K562 (cell line): ENCODE data around the gene ARHGAP4. TPM values are rescaled to one million over a fixed set of nuclear protein-coding genes. Genes with fewer than 3 reads are reported as not detected.

ENCODE experiments used
- ASH1L ChIP-seq: fragments of 450-650 bp; IDR thresholded peaks from 2 replicates; pipeline ENCODE4 v1.6.1; 2018; ENCODE audit warnings: borderline replicate concordance, mild to moderate bottlenecking, low read depth; ENCODE audit not compliant: partially characterized antibody
- CBX8 ChIP-seq: fragments of 200-600 bp; sonication (generic); IDR thresholded peaks from 2 replicates; pipeline ENCODE4 v1.6.1; 2012; ENCODE audit warnings: borderline replicate concordance, mixed run types, low read depth, mild to moderate bottlenecking, moderate library complexity, mixed read lengths, low read length, control low read depth, inconsistent platforms; ENCODE audit not compliant: poor library complexity, severe bottlenecking; ENCODE audit errors: extremely low read depth
- FOXM1 ChIP-seq, 2 experiments: fragments of 450-650 bp in 1 of 2; sonication (generic) in 1 of 2; formaldehyde crosslinking in 1 of 2; IDR thresholded peaks; 2 replicates each; pipeline versions ENCODE4 v1.6.1 to v1.9.0; 2017 to 2022; ENCODE audit warnings: low read depth in 2 of 2, mild to moderate bottlenecking in 2 of 2, missing genetic modification reagents in 1 of 2, moderate library complexity in 1 of 2
- IRF2 ChIP-seq: sonication (generic); formaldehyde crosslinking; IDR thresholded peaks from 2 replicates; pipeline ENCODE4 v1.8.1; 2022; ENCODE audit warnings: mild to moderate bottlenecking, missing genetic modification reagents
- JUND ChIP-seq, 2 experiments: IDR thresholded peaks; 2 replicates in 1 of 2; 3 replicates in 1 of 2; pipeline ENCODE4 v1.6.1; 2011; ENCODE audit warnings: borderline replicate concordance in 2 of 2, low read depth in 2 of 2, low read length in 2 of 2, improper control_type of control experiment in 1 of 2, missing biosample characterization in 1 of 2, missing genetic modification characterization in 1 of 2, missing genetic modification reagents in 1 of 2
- KLF10 ChIP-seq: fragments of 250-450 bp; sonication (Bioruptor Pico); IDR thresholded peaks from 2 replicates; pipeline ENCODE4 v1.6.1; 2021; ENCODE audit warnings: matching md5 sums
- MAFF ChIP-seq: IDR thresholded peaks from 2 replicates; pipeline ENCODE4 v1.6.1; 2012; ENCODE audit warnings: low read length, improper control_type of control experiment
- NBN ChIP-seq: fragments of 450-650 bp; IDR thresholded peaks from 2 replicates; pipeline ENCODE4 v1.6.1; 2016; ENCODE audit warnings: low read depth, mild to moderate bottlenecking
- RAD21 ChIP-seq, 2 experiments: fragments of 250-450 bp in 1 of 2; fragments of 450-650 bp in 1 of 2; sonication (Bioruptor Pico) in 1 of 2; formaldehyde crosslinking in 1 of 2; IDR thresholded peaks in 1 of 2; conservative IDR thresholded peaks in 1 of 2; 2 replicates each; pipeline versions ENCODE4 v1.4.0 to v1.8.0; 2020 to 2022; ENCODE audit warnings: mild to moderate bottlenecking in 2 of 2, moderate library complexity in 1 of 2
- TEAD2 ChIP-seq: fragments of 450-650 bp; IDR thresholded peaks from 2 replicates; pipeline ENCODE4 v1.6.1; 2016; ENCODE audit warnings: missing genetic modification characterization, control low read depth, missing compliant biosample characterization
- TRIM28 ChIP-seq: fragments of 450-650 bp; IDR thresholded peaks from 2 replicates; pipeline ENCODE4 v1.6.1; 2017
- ZC3H4 ChIP-seq: sonication (generic); formaldehyde crosslinking; IDR thresholded peaks from 2 replicates; pipeline ENCODE4 v1.9.0; 2021; ENCODE audit warnings: missing genetic modification reagents, borderline replicate concordance
- ZFP1 ChIP-seq: fragments of 450-650 bp; formaldehyde crosslinking; IDR thresholded peaks from 2 replicates; pipeline ENCODE4 v1.4.0; 2020; ENCODE audit warnings: mild to moderate bottlenecking, mixed read lengths
- ZNF134 ChIP-seq: fragments of 250-450 bp; sonication (Bioruptor Pico); conservative IDR thresholded peaks from 2 replicates; pipeline ENCODE4 v1.4.0; 2020
- ZNF445 ChIP-seq: fragments of 250-450 bp; sonication (Bioruptor Pico); IDR thresholded peaks from 2 replicates; pipeline ENCODE4 v1.4.0; 2020; ENCODE audit warnings: low read depth, mild to moderate bottlenecking, moderate library complexity
- ZNF583 ChIP-seq: fragments of 250-450 bp; sonication (Bioruptor Pico); IDR thresholded peaks from 2 replicates; pipeline ENCODE4 v1.4.0; 2020
- polyA plus RNA-seq, 8 experiments: library from polyadenylated mRNA; depleted of rRNA in 4 of 8; stranded (reverse) in 5 of 8; unstranded in 3 of 8; fragments of >200 nt; fragmentation: Nextera tagmentation in 2 of 8; fragmentation: Illumina TruSeq in 1 of 8; extraction: Ambion mirVana in 2 of 8; extraction: Trizol in 1 of 8; gene quantifications; 2 replicates each; pipeline versions ENCODE4 v1.2.1 to v1.2.3, GENCODE V29; 2011 to 2014; ENCODE audit warnings: inconsistent platforms in 1 of 8, missing spikeins in 1 of 8
- total RNA-seq, 7 experiments: library from RNA; depleted of rRNA in 6 of 7; stranded (reverse); fragments of >200 nt in 6 of 7; fragmentation: Illumina TruSeq in 2 of 7; extraction: Trizol in 2 of 7; gene quantifications; 2 replicates each; pipeline versions ENCODE4 v1.2.1 to v1.2.3, GENCODE V29; 2011 to 2021; ENCODE audit warnings: low replicate concordance in 1 of 7
- TF ChIP-seq, protein P1 (sequence below), 2 experiments: fragments of 450-650 bp in 1 of 2; sonication (generic) in 1 of 2; formaldehyde crosslinking in 1 of 2; IDR thresholded peaks; 2 replicates each; pipeline versions ENCODE4 v1.7.1 to v1.9.0; 2016 to 2022; ENCODE audit warnings: inconsistent platforms in 1 of 2, mild to moderate bottlenecking in 1 of 2, missing genetic modification reagents in 1 of 2

ARHGAP4 gene
- total and polyA plus RNA-seq, 9 of the 15 experiments (the other 6 are each of a cell fraction or from before 2014, with no cell fraction given): 0.30 to 81.8 (median 13.5) TPM

DNA sequence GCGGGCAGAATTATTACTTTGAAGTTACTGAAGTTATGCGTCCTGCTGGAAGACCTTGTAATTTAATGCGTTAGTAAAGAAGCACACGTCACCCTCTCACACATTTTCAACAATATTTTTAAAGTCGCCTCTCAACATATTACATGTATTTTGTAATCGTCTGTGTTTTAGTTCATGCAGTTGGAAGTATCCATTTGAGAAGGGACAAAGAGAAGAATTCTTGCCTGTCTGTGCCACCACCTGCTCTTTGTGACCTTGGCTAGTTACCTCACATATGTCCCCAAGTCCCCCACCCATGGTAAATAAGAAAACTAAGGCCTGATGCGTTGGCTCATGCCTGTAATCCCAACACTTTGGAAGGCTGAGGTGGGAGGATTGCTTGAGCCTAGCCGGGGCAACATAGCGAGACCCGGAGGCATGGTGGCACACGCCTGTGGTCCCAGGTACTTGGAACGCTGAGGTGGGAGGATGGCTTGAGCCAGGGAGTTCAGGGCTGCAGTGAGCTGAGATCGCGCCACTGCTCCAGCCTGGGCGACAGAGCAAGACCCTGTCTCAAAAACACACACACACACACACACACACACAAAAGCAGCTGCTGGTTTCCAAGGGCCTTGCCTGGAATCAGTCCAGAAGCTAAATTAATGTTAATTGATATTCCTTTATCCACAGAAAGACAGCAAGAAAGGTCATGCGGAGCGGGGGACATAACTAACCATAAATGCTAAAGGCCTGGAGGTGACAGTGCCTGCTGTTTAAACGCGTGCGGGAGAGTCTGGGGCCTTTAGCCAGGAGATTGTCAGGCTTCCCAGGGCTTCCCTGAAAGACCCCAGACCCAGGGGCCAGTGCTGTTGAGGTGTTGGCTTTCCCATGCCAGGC is 47.3 kb upstream of the ARHGAP4 start (continued):
- TF ChIP-seq, protein P1, sequence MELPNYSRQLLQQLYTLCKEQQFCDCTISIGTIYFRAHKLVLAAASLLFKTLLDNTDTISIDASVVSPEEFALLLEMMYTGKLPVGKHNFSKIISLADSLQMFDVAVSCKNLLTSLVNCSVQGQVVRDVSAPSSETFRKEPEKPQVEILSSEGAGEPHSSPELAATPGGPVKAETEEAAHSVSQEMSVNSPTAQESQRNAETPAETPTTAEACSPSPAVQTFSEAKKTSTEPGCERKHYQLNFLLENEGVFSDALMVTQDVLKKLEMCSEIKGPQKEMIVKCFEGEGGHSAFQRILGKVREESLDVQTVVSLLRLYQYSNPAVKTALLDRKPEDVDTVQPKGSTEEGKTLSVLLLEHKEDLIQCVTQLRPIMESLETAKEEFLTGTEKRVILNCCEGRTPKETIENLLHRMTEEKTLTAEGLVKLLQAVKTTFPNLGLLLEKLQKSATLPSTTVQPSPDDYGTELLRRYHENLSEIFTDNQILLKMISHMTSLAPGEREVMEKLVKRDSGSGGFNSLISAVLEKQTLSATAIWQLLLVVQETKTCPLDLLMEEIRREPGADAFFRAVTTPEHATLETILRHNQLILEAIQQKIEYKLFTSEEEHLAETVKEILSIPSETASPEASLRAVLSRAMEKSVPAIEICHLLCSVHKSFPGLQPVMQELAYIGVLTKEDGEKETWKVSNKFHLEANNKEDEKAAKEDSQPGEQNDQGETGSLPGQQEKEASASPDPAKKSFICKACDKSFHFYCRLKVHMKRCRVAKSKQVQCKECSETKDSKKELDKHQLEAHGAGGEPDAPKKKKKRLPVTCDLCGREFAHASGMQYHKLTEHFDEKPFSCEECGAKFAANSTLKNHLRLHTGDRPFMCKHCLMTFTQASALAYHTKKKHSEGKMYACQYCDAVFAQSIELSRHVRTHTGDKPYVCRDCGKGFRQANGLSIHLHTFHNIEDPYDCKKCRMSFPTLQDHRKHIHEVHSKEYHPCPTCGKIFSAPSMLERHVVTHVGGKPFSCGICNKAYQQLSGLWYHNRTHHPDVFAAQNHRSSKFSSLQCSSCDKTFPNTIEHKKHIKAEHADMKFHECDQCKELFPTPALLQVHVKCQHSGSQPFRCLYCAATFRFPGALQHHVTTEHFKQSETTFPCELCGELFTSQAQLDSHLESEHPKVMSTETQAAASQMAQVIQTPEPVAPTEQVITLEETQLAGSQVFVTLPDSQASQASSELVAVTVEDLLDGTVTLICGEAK (IDR thresholded peaks at IDR 0.05): 0 out of 2 replicates have a peak, but pooled peaks have one; percentile 34
- TF ChIP-seq, protein P1 (CRISPR knock-in tag; IDR thresholded peaks at IDR 0.05): no peak
- no peak for TF ChIP-seq RAD21 (CRISPR knock-in tag; conservative IDR thresholded peaks at IDR 0.05 in 1 of 2, IDR thresholded peaks at IDR 0.05 in 1 of 2)
- no peak for TF ChIP-seq ZNF134
- TF ChIP-seq ZC3H4 (CRISPR knock-in tag): peak; percentile 47; the same call in 1 of the 2 replicates
- TF ChIP-seq TEAD2: no peak
- no peak for TF ChIP-seq JUND (IDR thresholded peaks at IDR 0.05; ENCODE audit: borderline replicate concordance, low read depth, low read length)
- no peak for TF ChIP-seq JUND (tag; IDR thresholded peaks at IDR 0.05; ENCODE audit: borderline replicate concordance, low read depth, low read length)
- no peak for TF ChIP-seq MAFF
- TF ChIP-seq ZNF583 (CRISPR knock-in tag): no peak
- no peak for TF ChIP-seq FOXM1 (IDR thresholded peaks at IDR 0.05; ENCODE audit: low read depth)
- TF ChIP-seq FOXM1 (CRISPR knock-in tag; IDR thresholded peaks at IDR 0.05; ENCODE audit: low read depth): no peak
- no peak for TF ChIP-seq ASH1L
- TF ChIP-seq ZFP1 (CRISPR knock-in tag): no peak
- TF ChIP-seq TRIM28: no peak
- no peak for TF ChIP-seq CBX8
- no peak for TF ChIP-seq ZNF445 (CRISPR knock-in tag)
- TF ChIP-seq IRF2: no peak
- TF ChIP-seq KLF10: no peak
- no peak for TF ChIP-seq NBN
